K562 (cell line): ENCODE measurements around the gene UBE2D2. TPM values are rescaled to one million over a fixed set of nuclear protein-coding genes. Genes with fewer than 3 reads are reported as not detected.

Experiments used
- ATF4 ChIP-seq: fragments of 450-650 bp; formaldehyde crosslinking; IDR thresholded peaks from 2 replicates; pipeline ENCODE4 v1.4.0; 2022; ENCODE audit warnings: mild to moderate bottlenecking, moderate library complexity
- CBX1 ChIP-seq: sonication (generic); IDR thresholded peaks from 2 replicates; pipeline ENCODE4 v1.6.1; 2016; ENCODE audit warnings: antibody characterized with exemption, low read depth, mild to moderate bottlenecking
- GATAD2B ChIP-seq: fragments of 450-650 bp; IDR thresholded peaks from 2 replicates; pipeline ENCODE4 v1.6.1; 2017; ENCODE audit warnings: mild to moderate bottlenecking, borderline replicate concordance
- MYC ChIP-seq, 2 experiments: fragments of 250-450 bp in 1 of 2; sonication (Bioruptor Pico) in 1 of 2; IDR thresholded peaks; 2 replicates each; pipeline versions ENCODE4 v1.5.1 to v1.6.1; 2012 to 2021; ENCODE audit warnings: low read depth in 2 of 2, borderline replicate concordance in 1 of 2, improper control_type of control experiment in 1 of 2, low read length in 1 of 2, mild to moderate bottlenecking in 1 of 2, moderate library complexity in 1 of 2
- OTX1 ChIP-seq: fragments of 450-650 bp; formaldehyde crosslinking; IDR thresholded peaks from 2 replicates; pipeline ENCODE4 v1.4.0; 2022; ENCODE audit warnings: mild to moderate bottlenecking
- RBM22 ChIP-seq: fragments of 200-400 bp; formaldehyde crosslinking; IDR thresholded peaks from 2 replicates; pipeline ENCODE4 v1.6.1; 2018; ENCODE audit warnings: low read length, low read depth; ENCODE audit not compliant: poor library complexity, severe bottlenecking
- SMARCA4 ChIP-seq: fragments of 450-650 bp; IDR thresholded peaks from 2 replicates; pipeline ENCODE4 v1.6.1; 2016
- SREBF1 ChIP-seq: fragments of 150-350 bp; IDR thresholded peaks from 2 replicates; pipeline ENCODE4 v1.6.1; 2014; ENCODE audit warnings: antibody characterized with exemption, low read depth, low read length, borderline replicate concordance
- ZNF217 ChIP-seq: sonication (generic); formaldehyde crosslinking; IDR thresholded peaks from 2 replicates; pipeline ENCODE4 v1.8.0; 2022; ENCODE audit warnings: mild to moderate bottlenecking, missing genetic modification reagents
- ZNF318 ChIP-seq, 2 experiments: fragments of 450-650 bp; IDR thresholded peaks; 2 replicates each; pipeline ENCODE4 v1.6.1; 2016; ENCODE audit warnings: mild to moderate bottlenecking in 2 of 2, borderline replicate concordance in 1 of 2, low read depth in 1 of 2, moderate library complexity in 1 of 2
- ZNF586 ChIP-seq: fragments of 450-650 bp; formaldehyde crosslinking; conservative IDR thresholded peaks from 2 replicates; pipeline ENCODE4 v1.4.0; 2020; ENCODE audit warnings: mild to moderate bottlenecking, moderate library complexity
- polyA plus RNA-seq, 8 experiments: library from polyadenylated mRNA; depleted of rRNA in 4 of 8; stranded (reverse) in 5 of 8; unstranded in 3 of 8; fragments of >200 nt; fragmentation: Nextera tagmentation in 2 of 8; fragmentation: Illumina TruSeq in 1 of 8; extraction: Ambion mirVana in 2 of 8; extraction: Trizol in 1 of 8; gene quantifications; 2 replicates each; pipeline versions ENCODE4 v1.2.1 to v1.2.3, GENCODE V29; 2011 to 2014; ENCODE audit warnings: inconsistent platforms in 1 of 8, missing spikeins in 1 of 8
- total RNA-seq, 7 experiments: library from RNA; depleted of rRNA in 6 of 7; stranded (reverse); fragments of >200 nt in 6 of 7; fragmentation: Illumina TruSeq in 2 of 7; extraction: Trizol in 2 of 7; gene quantifications; 2 replicates each; pipeline versions ENCODE4 v1.2.1 to v1.2.3, GENCODE V29; 2011 to 2021; ENCODE audit warnings: low replicate concordance in 1 of 7
- TF ChIP-seq, protein P1 (sequence below): fragments of 200-400 bp; formaldehyde crosslinking; IDR thresholded peaks from 2 replicates; pipeline ENCODE4 v1.6.1; 2017; ENCODE audit warnings: mild to moderate bottlenecking, low read depth, low read length, moderate library complexity
- TF ChIP-seq, protein P2 (sequence below): sonication (generic); formaldehyde crosslinking; IDR thresholded peaks from 2 replicates; pipeline ENCODE4 v1.8.1; 2023; ENCODE audit warnings: mild to moderate bottlenecking, missing genetic modification reagents, moderate library complexity

UBE2D2 gene
- total and polyA plus RNA-seq, 9 of the 15 experiments (the other 6 are each of a cell fraction or from before 2014, with no cell fraction given) = 53.6 to 198 (median 122) TPM

- TF ChIP-seq, protein P1, sequence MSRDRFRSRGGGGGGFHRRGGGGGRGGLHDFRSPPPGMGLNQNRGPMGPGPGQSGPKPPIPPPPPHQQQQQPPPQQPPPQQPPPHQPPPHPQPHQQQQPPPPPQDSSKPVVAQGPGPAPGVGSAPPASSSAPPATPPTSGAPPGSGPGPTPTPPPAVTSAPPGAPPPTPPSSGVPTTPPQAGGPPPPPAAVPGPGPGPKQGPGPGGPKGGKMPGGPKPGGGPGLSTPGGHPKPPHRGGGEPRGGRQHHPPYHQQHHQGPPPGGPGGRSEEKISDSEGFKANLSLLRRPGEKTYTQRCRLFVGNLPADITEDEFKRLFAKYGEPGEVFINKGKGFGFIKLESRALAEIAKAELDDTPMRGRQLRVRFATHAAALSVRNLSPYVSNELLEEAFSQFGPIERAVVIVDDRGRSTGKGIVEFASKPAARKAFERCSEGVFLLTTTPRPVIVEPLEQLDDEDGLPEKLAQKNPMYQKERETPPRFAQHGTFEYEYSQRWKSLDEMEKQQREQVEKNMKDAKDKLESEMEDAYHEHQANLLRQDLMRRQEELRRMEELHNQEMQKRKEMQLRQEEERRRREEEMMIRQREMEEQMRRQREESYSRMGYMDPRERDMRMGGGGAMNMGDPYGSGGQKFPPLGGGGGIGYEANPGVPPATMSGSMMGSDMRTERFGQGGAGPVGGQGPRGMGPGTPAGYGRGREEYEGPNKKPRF = no peak
- 0 out of 4 replicates have a peak, but pooled peaks of 1 of the 2 experiments have one; percentile 28 for TF ChIP-seq ZNF318 (IDR thresholded peaks at IDR 0.05; ENCODE audit: borderline replicate concordance in 1 of 2, low read depth in 1 of 2)
- no peak for TF ChIP-seq CBX1
- no peak for TF ChIP-seq ZNF217 (CRISPR knock-in tag)
- no peak for TF ChIP-seq ATF4
- no peak for TF ChIP-seq GATAD2B
- 0 out of 2 replicates have a peak, but pooled peaks have one; percentile 28 for TF ChIP-seq ZNF586 (CRISPR knock-in tag)
- no peak; the same call in 1 of the 2 replicates for TF ChIP-seq SMARCA4
- TF ChIP-seq, protein P2, sequence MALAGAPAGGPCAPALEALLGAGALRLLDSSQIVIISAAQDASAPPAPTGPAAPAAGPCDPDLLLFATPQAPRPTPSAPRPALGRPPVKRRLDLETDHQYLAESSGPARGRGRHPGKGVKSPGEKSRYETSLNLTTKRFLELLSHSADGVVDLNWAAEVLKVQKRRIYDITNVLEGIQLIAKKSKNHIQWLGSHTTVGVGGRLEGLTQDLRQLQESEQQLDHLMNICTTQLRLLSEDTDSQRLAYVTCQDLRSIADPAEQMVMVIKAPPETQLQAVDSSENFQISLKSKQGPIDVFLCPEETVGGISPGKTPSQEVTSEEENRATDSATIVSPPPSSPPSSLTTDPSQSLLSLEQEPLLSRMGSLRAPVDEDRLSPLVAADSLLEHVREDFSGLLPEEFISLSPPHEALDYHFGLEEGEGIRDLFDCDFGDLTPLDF = no peak
- TF ChIP-seq SREBF1 = no peak
- TF ChIP-seq RBM22 = peak; percentile 21
- TF ChIP-seq OTX1 = no peak
- TF ChIP-seq MYC (IDR thresholded peaks at IDR 0.05; ENCODE audit: low read depth, low read length) = no peak
- TF ChIP-seq MYC (CRISPR knock-in tag; IDR thresholded peaks at IDR 0.05; ENCODE audit: borderline replicate concordance, low read depth) = no peak
Observed at GRCh38 chr5:139638090-139638735, 77.1 kb downstream of the UBE2D2 start (continued).
